Inferior parietal cortex (tissue), 1 donor: Measurements from ENCODE around the gene DTNBP1.

ENCODE experiments used
- DNase-seq: peaks from one replicate; pipeline ENCODE4 v3.0.0-alpha.2; 2016; ENCODE audit errors: extremely low spot score

DTNBP1 gene

GRCh38 chr6:15480525-15480924, 182.3 kb downstream of the DTNBP1 start:
- DNase-seq = no peak

- no peak for DNase-seq
Observed at GRCh38 chr6:15479761-15480160, 183.1 kb downstream of the DTNBP1 start.

DNA sequence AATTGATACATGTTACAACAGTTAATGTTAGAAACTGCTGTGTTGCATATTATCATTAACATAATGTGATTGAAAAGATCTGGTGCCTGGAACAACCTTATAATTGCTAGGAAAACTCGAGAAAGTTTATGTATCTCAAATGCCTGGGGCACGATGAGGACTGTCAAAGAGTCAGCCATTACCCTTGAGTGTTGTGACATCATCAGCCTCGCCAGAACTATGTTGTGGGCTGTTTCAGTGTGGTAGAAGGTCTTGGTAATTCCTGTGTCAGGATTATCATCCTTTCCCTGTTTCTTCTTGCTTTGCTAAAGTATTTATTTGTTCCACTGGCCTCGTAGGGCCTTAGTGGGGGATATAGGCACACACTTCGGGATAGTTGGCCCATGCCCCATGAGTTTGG, 185.1 kb downstream of the DTNBP1 start:
- DNase-seq = no peak

GRCh38 chr6:15476631-15477380, 186.0 kb downstream of the DTNBP1 start:
- DNase-seq = no peak

DNA sequence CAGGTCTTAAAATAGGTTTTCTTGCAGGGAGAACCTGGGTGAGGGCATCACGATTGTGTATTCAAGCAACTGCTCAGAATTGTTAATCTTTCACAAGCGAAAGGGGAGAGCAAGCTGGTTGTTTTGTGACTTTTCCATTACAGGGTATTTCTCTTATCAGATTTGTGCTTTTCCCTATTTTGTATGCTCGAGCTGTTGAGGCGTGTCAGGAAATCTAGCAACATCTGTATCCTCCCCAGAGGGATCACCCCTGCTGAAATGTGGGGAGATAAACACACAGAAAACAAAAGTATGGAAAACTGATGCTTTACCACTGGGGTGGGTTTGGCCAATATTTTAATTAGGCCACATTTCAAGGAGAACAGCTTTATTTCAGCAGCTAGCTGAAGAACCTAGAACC, 187.0 kb downstream of the DTNBP1 start:
- DNase-seq = no peak

DNA sequence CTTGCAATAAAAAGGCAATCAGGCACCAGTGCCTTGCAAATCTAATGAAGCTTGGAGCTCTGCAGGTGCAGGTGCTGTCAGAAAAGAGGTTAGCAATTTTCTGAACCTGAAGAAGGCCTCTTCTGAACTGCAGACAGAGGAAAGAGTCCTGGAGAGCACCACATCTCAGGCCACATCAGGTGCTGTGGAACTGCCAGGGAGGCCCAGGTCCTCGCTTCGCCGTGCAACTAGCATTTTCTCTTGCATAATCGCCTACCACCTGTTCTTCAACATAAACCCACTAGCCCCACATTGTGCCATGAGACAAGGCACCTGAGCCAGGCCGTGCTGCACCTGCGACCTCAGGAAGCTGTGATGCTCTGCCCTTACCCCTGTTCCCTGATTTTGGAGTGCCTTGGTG, 187.6 kb downstream of the DTNBP1 start:
- no peak for DNase-seq

DNA sequence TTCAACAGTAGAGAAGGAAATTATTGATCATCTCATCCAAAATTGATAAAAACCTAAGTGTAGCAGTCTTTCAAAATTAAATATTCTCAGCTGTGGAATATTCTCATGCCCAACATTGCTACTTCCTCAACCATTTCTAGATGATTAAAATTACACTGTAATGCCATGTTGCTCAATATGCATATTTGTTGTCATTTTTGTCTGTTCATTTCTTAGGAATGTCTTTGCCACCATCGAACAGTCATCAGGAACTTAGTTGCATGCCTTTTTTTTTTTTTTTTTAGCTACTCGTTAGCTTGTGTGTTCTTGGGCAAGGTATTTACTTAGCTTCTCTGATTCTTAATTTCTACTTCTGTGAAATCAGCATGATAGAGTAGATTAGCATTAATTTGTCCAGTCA, 188.6 kb downstream of the DTNBP1 start:
- DNase-seq = no peak

GRCh38 chr6:15473741-15474161, 189.1 kb downstream of the DTNBP1 start:
- no peak for DNase-seq

DNA sequence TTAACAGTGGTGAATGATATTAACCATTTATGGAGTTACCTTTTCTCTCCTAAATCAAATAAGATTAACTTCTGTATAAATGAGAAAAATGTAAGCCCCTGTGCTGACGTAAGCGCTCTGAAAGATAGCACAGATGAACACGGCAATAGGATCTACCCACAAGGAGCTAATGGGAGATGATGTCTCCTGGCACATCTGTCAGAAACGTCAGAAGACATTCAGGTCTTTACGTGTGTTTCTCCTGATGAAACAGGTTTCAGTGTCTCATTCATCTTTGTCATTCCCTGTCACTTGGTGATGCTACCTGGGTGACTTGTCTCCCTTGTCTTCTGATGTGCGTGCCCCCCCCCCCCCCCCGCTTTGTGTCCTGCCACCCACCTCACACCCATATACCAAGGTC, 189.7 kb downstream of the DTNBP1 start:
- no peak for DNase-seq
